ENCODE results near the gene ZNF148.

Gene ZNF148

GRCh38 chr3:125246237-125246636 is 128.9 kb downstream of the ZNF148 start:
- TF ChIP-seq CTCF (IDR thresholded peaks at IDR 0.05), result no peak

GRCh38 chr3:125245521-125245920 is 129.6 kb downstream of the ZNF148 start:
- TF ChIP-seq CTCF (IDR thresholded peaks at IDR 0.05), result no peak

- no peak for TF ChIP-seq CTCF (IDR thresholded peaks at IDR 0.05)
These were observed 134.6 kb downstream of the ZNF148 start for GRCh38 chr3:125240496-125240895.

GRCh38 chr3:125239266-125239665 is 135.9 kb downstream of the ZNF148 start:
- no peak for TF ChIP-seq CTCF (IDR thresholded peaks at IDR 0.05)

- TF ChIP-seq CTCF (IDR thresholded peaks at IDR 0.05), result no peak
These were observed 136.4 kb downstream of the ZNF148 start for GRCh38 chr3:125238759-125239158.

- TF ChIP-seq CTCF (IDR thresholded peaks at IDR 0.05), result no peak
These were observed 138.7 kb downstream of the ZNF148 start for GRCh38 chr3:125236331-125236903.

- no peak for TF ChIP-seq CTCF (IDR thresholded peaks at IDR 0.05)
These were observed 140.3 kb downstream of the ZNF148 start for GRCh38 chr3:125234831-125235230.

- no peak for TF ChIP-seq CTCF (IDR thresholded peaks at IDR 0.05)
These were observed 142.7 kb downstream of the ZNF148 start for GRCh38 chr3:125232401-125232800.

Data from LNCAP (cell line).